Stimulated activated naive B cell treated with anti-CD40 and anti-IgM and Interleukin-4, amounts not matched to agents 10 μg/mL and 1 μg/mL and 100 μg/mL, for 72 hours (primary cell): ENCODE data around the gene TECPR1.

ENCODE experiments used
- ATAC-seq, 2 donors: fragments of 150-1000 bp; cut with Tn5 transposase; replicated peaks; 2 replicates each; pipeline ENCODE4 v1.10.0; 2021; ENCODE audit warnings: moderate library complexity in 1 of 2
- DNase-seq: peaks from one replicate; pipeline ENCODE4 v3.0.0; 2021
- H3K27ac Mint-ChIP-seq: one replicate; pipeline ENCODE4 v1.8.0; 2022; ENCODE audit warnings: mild to moderate bottlenecking, mixed read lengths
- H3K27me3 Mint-ChIP-seq, 2 donors: one replicate each; pipeline ENCODE4 v1.8.0; 2022; ENCODE audit warnings: mixed read lengths in 2 of 2
- H3K36me3 Mint-ChIP-seq, 2 donors: one replicate each; pipeline ENCODE4 v1.8.0; 2022; ENCODE audit warnings: mixed read lengths in 2 of 2, mild to moderate bottlenecking in 1 of 2
- H3K4me1 Mint-ChIP-seq, 2 donors: one replicate each; pipeline ENCODE4 v1.8.0; 2022; ENCODE audit warnings: mixed read lengths in 2 of 2, mild to moderate bottlenecking in 1 of 2
- H3K4me3 Mint-ChIP-seq, 2 donors: one replicate each; pipeline ENCODE4 v1.8.0; 2022; ENCODE audit warnings: mild to moderate bottlenecking in 2 of 2, mixed read lengths in 2 of 2, moderate library complexity in 1 of 2
- H3K9me3 Mint-ChIP-seq, 2 donors: one replicate each; pipeline ENCODE4 v1.8.0; 2022; ENCODE audit warnings: mixed read lengths in 2 of 2, mild to moderate bottlenecking in 1 of 2

The TECPR1 gene

DNA sequence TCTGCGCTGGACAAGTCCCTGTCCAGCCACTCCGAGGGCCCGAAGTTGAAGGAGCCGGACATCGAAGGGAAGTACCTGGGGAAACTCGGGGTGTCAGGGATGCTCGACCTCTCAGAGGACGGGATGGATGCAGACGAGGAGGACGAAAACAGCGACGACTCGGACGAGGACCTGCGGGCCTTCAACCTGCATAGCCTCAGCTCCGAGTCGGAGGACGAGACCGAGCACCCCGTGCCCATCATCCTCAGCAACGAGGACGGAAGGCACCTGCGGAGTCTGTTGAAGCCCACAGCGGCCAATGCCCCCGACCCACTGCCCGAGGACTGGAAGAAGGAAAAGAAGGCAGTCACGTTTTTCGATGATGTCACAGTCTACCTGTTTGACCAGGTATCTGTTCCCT, 57.8 kb downstream of the TECPR1 start:
- Mint-ChIP-seq H3K4me3 (no peak overlapping the region), H3K4me1 (peaks cover 3 to 5% of the 10 kb centered on the region in 2 donors), H3K27ac (no peak overlapping the region), H3K36me3 (peaks cover 55 to 71% of the 10 kb centered on the region in 2 donors), H3K9me3 (peaks cover 0 to 4% of the 10 kb centered on the region in 2 donors), H3K27me3 (peaks cover 0 to 46% of the 10 kb centered on the region in 2 donors)
- ATAC-seq (no peak), DNase-seq (no peak)

DNA sequence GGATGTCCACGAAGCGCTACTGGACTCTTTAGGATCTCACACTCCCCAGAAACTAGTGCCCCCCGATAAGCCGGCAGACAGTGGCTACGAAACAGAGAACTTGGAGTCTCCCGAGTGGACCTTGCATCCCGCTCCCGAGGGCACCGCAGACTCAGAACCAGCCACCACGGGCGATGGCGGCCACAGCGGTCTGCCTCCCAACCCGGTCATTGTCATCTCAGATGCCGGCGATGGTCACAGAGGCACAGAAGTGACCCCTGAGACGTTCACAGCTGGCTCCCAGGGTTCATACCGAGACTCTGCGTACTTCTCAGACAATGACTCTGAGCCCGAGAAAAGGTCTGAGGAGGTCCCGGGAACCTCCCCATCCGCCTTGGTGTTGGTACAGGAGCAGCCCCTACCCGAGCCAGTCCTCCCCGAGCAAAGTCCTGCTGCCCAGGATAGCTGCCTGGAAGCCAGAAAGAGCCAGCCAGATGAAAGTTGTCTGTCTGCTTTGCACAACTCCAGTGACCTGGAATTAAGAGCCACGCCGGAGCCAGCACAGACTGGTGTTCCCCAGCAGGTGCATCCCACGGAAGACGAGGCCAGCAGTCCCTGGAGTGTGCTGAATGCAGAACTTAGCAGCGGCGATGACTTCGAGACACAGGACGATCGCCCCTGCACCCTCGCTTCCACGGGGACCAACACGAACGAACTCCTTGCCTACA, 58.4 kb downstream of the TECPR1 start:
- peaks cover 60 to 76% of the 10 kb centered on the region in 2 donors for H3K36me3 Mint-ChIP-seq
- H3K4me3 Mint-ChIP-seq, result no peak overlapping the region
- no peak overlapping the region for H3K27ac Mint-ChIP-seq
- H3K9me3 Mint-ChIP-seq, result peaks cover 0 to 4% of the 10 kb centered on the region in 2 donors
- DNase-seq (no peak), ATAC-seq (no peak)
- peaks cover 0 to 42% of the 10 kb centered on the region in 2 donors for H3K27me3 Mint-ChIP-seq
- H3K4me1 Mint-ChIP-seq, result no peaks in the 10 kb centered on the region

DNA sequence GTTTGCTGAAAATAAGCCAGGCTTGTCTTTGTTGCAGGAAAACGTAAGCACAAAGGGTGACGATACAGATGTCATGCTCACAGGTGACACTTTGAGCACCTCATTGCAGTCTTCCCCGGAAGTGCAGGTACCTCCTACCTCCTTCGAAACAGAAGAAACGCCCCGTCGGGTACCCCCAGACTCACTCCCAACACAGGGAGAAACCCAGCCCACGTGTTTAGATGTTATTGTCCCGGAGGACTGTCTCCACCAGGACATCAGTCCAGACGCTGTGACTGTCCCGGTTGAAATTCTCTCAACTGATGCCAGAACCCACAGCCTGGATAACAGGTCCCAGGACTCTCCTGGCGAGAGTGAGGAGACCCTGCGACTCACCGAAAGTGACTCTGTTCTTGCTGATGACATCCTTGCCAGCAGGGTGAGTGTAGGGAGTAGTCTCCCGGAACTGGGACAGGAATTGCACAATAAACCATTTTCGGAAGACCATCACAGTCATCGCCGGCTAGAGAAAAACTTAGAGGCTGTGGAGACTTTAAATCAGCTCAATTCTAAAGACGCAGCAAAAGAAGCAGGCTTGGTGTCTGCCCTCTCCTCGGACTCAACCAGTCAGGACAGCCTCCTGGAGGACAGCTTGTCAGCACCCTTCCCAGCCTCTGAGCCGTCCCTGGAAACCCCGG, 59.1 kb downstream of the TECPR1 start:
- H3K27me3 Mint-ChIP-seq, result peaks cover 0 to 38% of the 10 kb centered on the region in 2 donors
- no peak overlapping the region for H3K27ac Mint-ChIP-seq
- no peak for ATAC-seq
- peaks cover 0 to under 1% of the 10 kb centered on the region in 2 donors for H3K4me1 Mint-ChIP-seq
- H3K9me3 Mint-ChIP-seq, result peaks cover 0 to 4% of the 10 kb centered on the region in 2 donors
- peaks cover 62 to 79% of the 10 kb centered on the region in 2 donors for H3K36me3 Mint-ChIP-seq
- no peak overlapping the region for H3K4me3 Mint-ChIP-seq
- no peak for DNase-seq

DNA sequence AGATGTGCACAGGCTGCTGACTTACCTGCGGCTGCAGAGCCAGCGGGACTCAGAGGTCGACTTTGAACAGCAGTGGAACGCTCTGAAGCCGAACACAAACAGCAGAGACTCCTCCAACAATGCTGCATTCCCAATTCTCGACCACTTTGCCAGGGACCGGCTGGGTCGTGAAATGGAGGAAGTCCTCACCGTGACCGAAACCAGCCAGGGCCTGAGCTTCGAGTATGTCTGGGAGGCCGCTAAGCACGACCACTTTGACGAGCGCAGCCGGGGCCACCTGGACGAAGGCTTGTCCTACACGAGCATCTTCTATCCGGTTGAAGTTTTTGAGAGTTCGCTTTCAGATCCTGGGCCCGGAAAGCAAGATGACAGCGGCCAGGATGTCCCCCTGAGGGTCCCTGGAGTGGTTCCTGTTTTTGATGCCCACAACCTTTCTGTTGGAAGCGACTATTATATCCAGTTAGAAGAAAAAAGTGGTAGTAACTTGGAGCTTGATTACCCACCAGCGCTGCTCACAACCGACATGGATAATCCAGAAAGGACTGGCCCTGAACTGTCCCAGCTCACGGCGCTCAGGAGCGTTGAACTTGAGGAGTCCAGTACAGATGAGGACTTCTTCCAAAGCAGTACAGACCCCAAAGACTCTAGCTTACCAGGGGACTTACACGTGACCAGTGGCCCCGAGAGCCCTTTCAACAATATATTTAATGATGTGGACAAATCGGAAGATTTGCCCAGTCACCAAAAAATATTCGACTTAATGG, 60.2 kb downstream of the TECPR1 start:
- H3K9me3 Mint-ChIP-seq, result peaks cover 0 to 4% of the 10 kb centered on the region in 2 donors

DNA sequence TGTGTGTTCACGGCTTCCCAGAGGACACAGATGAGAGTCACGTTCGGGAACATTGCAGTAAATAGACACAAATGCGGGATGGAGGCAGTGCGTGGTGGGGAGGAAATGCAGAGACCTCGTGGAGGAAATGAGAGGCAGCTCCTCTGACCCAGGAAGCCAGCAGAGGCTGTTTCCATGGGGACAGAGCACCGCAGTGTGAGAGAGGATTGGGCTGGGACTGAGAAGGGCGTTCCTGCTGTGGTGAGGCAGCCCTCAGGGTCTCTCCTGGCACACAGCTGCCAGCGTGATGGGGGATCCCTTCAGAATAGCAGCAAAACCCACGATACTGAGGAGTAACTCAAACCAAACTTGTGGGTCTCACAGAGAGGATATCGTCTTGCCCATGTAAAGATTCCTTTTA, 62.5 kb downstream of the TECPR1 start:
- ATAC-seq (no peak), DNase-seq (no peak)
- peaks cover 0 to 4% of the 10 kb centered on the region in 2 donors for H3K9me3 Mint-ChIP-seq
- peaks cover 0 to 11% of the 10 kb centered on the region in 2 donors for H3K27me3 Mint-ChIP-seq
- H3K4me1 Mint-ChIP-seq, result peaks cover 3 to 17% of the 10 kb centered on the region in 2 donors
- H3K27ac Mint-ChIP-seq, result no peak overlapping the region
- H3K36me3 Mint-ChIP-seq, result peaks cover 50 to 60% of the 10 kb centered on the region in 2 donors
- no peak overlapping the region for H3K4me3 Mint-ChIP-seq

More for the DNA sequence above, 60.2 kb downstream of the TECPR1 start:
- DNase-seq (no peak), ATAC-seq (no peak)
- H3K4me1 Mint-ChIP-seq, result peaks cover 2 to 10% of the 10 kb centered on the region in 2 donors
- H3K27me3 Mint-ChIP-seq, result peaks cover 0 to 31% of the 10 kb centered on the region in 2 donors
- H3K4me3 Mint-ChIP-seq, result no peak overlapping the region
- peaks cover 67 to 79% of the 10 kb centered on the region in 2 donors for H3K36me3 Mint-ChIP-seq
- H3K27ac Mint-ChIP-seq, result no peak overlapping the region

DNA sequence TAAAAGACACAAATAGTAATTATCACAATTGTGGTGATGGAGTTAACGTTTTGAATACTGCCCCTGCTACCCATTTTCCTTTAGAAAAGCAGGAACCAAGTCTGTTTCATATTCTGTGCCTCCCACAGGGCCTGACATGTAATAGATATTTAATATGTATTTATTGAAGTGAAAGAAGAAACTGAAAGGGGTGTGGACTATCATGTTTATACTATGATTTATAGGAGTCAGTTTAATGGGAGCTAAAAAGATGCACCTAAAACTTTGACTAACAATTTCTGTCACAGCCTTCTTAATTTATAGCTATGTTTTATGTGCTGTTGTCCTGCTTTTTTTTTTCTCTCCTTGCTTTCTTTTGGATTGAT, 64.9 kb downstream of the TECPR1 start:
- no peak overlapping the region for H3K4me3 Mint-ChIP-seq
- peak; percentile 52 to 71 for ATAC-seq
- H3K9me3 Mint-ChIP-seq, result peaks cover 0 to 4% of the 10 kb centered on the region in 2 donors
- H3K27me3 Mint-ChIP-seq, result no peaks in the 10 kb centered on the region
- DNase-seq, result no peak
- peaks cover 34 to 45% of the 10 kb centered on the region in 2 donors for H3K36me3 Mint-ChIP-seq
- no peak overlapping the region for H3K27ac Mint-ChIP-seq
- H3K4me1 Mint-ChIP-seq, result peaks cover 3 to 17% of the 10 kb centered on the region in 2 donors

DNA sequence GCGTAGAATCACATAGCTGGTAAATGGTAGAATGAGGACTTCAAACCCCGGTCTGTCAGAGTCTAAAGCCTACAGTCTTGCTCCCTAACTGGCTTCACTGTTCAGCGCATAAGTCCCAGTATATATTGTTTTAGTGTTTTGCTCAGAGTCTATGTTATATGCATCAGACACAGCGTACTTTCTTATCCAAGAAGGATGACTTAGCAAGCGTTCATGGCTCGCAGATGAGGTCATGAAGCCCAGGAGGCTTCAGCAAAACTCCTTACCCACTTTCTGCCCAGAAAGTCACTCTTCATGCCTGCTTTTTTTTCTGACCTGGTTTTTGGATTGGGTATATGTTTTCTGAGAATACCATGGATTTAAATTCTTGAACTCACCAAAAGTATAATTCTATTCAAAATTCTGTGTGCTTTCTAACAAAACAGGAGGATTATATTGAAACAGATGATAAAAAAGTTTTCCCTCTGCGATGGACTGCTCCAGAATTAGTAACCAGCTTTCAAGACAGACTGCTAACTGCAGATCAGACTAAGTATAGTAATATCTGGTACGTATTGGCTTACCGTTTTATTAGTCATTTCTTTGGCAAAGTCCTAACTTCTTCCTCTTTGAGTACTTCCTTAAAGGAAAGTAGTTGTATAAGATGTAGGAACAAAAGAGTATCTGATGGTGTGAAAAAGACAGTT, 65.4 kb downstream of the TECPR1 start:
- H3K27me3 Mint-ChIP-seq, result no peaks in the 10 kb centered on the region
- peaks cover 0 to 4% of the 10 kb centered on the region in 2 donors for H3K9me3 Mint-ChIP-seq
- peak; percentile 72 to 84 for ATAC-seq
- H3K27ac Mint-ChIP-seq, result no peak overlapping the region
- no peak overlapping the region for H3K4me3 Mint-ChIP-seq
- peaks cover 3 to 17% of the 10 kb centered on the region in 2 donors for H3K4me1 Mint-ChIP-seq
- peaks cover 31 to 45% of the 10 kb centered on the region in 2 donors for H3K36me3 Mint-ChIP-seq
- DNase-seq, result no peak

DNA sequence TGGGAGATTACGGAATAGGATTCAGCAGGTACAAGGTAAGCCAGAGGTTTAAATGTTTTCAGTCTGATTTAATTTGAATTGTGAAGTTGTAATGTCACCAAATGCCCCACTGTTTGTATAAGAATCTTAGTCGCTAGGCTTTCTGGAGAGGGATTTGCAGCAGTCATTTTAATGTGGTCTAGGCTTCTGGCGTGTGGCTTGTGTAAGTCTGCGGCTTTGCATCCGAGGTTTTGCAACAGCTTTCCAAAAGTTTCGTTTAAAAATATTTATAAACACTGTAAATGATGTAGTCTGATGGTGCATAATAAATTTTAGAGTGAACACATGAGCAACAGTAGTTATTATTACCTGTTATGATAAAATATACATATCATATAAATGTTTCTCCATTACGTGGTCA, 66.9 kb downstream of the TECPR1 start:
- Mint-ChIP-seq H3K9me3 (peaks cover 0 to 4% of the 10 kb centered on the region in 2 donors), H3K27me3 (no peaks in the 10 kb centered on the region), H3K4me3 (no peak overlapping the region), H3K4me1 (peaks cover 3 to 17% of the 10 kb centered on the region in 2 donors), H3K36me3 (peaks cover 28 to 35% of the 10 kb centered on the region in 2 donors), H3K27ac (no peak overlapping the region)
- ATAC-seq (no peak), DNase-seq (no peak)

DNA sequence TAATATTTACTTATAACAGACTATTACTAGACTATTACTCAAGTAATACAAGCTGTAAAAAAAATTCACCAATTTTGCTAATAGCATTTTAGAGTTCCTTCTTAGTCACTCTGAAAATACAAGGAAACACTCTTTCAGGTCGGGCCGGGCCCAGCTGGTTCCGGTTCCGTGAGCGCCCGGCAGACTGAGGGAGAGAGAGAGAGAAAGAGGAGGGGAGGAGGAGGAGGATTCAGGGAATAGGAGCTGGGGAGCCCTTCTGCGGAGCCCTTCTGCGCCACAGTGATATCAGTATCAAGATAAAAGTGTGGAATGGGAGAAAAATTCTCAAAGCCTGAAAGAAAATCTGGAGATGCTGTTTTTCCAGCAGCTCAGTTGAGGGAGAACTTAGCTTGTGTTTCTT, 71.3 kb downstream of the TECPR1 start:
- peaks cover 7 to 20% of the 10 kb centered on the region in 2 donors for H3K36me3 Mint-ChIP-seq
- no peaks in the 10 kb centered on the region for H3K4me1 Mint-ChIP-seq
- no peak overlapping the region for H3K27ac Mint-ChIP-seq
- H3K9me3 Mint-ChIP-seq, result no peaks in the 10 kb centered on the region
- no peaks in the 10 kb centered on the region for H3K27me3 Mint-ChIP-seq
- ATAC-seq, result no peak
- H3K4me3 Mint-ChIP-seq, result no peak overlapping the region
- no peak for DNase-seq

DNA sequence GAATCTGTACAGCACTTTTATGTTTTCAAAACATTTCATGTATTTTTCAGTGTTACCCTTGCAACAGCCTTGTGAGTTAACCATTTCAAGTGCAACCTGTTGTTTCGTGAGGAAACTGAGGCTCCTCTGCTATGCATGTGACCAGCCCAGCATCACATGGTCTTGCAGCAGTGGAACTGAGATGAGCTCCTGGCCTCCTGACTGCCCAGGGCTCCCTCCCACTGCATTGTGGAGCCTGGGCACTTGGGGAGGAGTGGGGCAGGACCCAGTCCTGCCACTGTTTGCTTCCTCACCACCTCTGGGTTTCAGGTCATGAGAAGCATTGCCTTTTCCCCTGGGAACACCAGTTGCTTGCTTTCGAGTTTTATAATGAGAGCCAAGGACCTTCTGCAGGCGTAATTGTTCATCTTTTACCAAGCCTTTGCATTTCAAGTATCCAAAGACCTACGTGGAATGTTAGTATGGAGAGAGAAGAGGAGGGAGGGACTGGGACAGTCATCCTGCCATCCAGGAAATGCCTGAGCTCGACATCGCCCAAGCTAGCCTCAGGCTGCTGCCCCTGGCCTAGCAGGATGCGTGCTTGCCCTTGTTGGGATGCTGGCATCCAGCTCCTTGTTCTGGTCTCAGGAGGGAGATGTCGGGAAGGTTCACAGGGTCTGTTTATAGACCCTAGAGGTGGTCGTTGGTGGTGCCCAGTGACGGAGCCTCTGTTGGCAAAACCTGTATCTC, 73.1 kb downstream of the TECPR1 start:
- Mint-ChIP-seq H3K4me3 (no peak overlapping the region), H3K27me3 (no peaks in the 10 kb centered on the region), H3K4me1 (no peaks in the 10 kb centered on the region), H3K36me3 (peaks cover 12 to 26% of the 10 kb centered on the region in 2 donors), H3K27ac (no peak overlapping the region), H3K9me3 (no peaks in the 10 kb centered on the region)
- ATAC-seq (no peak), DNase-seq (no peak)

DNA sequence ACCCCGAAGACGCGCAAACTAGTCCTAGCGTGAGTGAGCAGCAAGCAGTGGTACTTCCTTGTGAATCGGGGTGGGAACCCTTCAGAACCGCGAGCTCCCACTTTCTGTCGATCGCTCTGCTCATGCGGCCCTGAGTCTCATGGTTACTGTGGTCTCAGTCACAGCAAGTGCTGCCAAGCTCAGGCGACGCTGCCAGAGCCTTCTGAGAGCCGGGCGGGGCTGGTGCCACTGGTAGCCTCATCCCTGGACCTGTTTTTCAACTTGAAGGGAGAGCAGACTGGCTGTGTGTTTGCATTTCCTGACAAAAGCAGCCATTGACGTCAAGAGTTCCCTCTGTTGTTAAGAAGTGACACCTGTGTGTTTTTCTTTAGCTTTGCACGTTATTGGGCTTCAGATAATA, 73.7 kb downstream of the TECPR1 start:
- Mint-ChIP-seq H3K9me3 (no peaks in the 10 kb centered on the region), H3K36me3 (peaks cover 9 to 23% of the 10 kb centered on the region in 2 donors), H3K4me1 (no peaks in the 10 kb centered on the region), H3K4me3 (no peak overlapping the region), H3K27me3 (no peaks in the 10 kb centered on the region), H3K27ac (no peak overlapping the region)
- DNase-seq (no peak), ATAC-seq (no peak)

DNA sequence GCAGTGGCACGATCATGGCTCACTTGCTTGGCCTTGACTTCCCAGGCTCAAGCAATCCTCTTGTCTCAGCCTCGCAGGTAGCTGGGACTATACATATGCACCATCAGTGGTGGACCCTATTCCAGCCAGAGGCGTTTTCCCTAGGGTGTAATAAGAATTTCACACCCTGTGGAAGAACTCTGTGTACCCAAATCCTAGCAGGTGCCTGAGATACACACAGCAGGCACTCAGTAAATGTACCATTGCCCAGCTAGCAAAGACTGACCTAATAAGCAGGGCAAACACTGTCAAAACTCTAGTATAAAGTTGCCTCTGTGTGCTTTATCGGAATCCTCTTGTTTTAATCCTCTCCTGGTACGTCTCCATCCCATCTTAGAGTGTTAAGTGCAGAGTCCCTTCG, 74.5 kb downstream of the TECPR1 start:
- H3K4me3 Mint-ChIP-seq, result no peak overlapping the region
- no peaks in the 10 kb centered on the region for H3K4me1 Mint-ChIP-seq
- no peak for ATAC-seq
- peaks cover 9 to 23% of the 10 kb centered on the region in 2 donors for H3K36me3 Mint-ChIP-seq
- no peak overlapping the region for H3K27ac Mint-ChIP-seq
- H3K9me3 Mint-ChIP-seq, result no peaks in the 10 kb centered on the region
- no peaks in the 10 kb centered on the region for H3K27me3 Mint-ChIP-seq
- no peak for DNase-seq

DNA sequence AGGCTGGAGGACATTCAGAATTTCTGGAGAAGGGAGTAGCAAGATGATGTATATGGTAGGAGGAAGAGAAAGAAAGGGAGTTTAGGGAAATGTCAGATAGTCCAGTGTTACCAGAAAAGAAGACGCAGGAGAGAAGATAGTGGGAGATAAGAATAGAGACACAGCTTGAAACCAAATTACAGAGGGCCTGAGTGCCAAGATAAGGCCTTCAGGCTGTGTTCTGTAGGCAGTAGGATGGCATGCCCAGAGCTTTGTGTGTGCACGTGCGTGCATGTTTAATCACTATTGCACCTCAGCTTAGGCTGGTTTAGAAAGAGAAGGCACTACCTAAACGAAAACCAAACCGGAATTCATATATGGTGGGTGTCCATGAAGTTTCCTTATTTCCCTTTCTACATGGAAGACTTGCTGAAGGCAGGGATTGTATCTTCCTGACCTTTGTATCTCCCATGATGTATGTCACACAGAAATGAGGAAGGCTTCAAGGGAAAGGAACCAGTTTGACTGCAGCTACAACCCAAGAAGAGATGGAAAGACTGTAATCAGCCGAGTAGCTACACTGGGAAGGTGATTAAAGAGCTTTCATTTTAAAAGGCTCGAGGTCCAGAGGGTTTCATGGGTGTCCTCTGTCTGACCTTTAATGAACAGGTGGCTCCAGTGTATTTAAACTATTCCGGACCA, 76.6 kb downstream of the TECPR1 start:
- H3K27ac Mint-ChIP-seq, result no peak overlapping the region

More for the DNA sequence above, 76.6 kb downstream of the TECPR1 start:
- no peaks in the 10 kb centered on the region for H3K27me3 Mint-ChIP-seq
- H3K36me3 Mint-ChIP-seq, result peaks cover 10 to 22% of the 10 kb centered on the region in 2 donors
- ATAC-seq (no peak), DNase-seq (no peak)
- H3K4me1 Mint-ChIP-seq, result peaks cover 0 to 1% of the 10 kb centered on the region in 2 donors
- H3K4me3 Mint-ChIP-seq, result no peak overlapping the region
- no peaks in the 10 kb centered on the region for H3K9me3 Mint-ChIP-seq
